Measurements from ENCODE around the gene NKD1.
"Not testable (repeated sequence)": the region's sequence is repeated elsewhere in the genome, so short reads cannot be mapped to it uniquely, and the experiment has no call there.

The NKD1 gene

DNA sequence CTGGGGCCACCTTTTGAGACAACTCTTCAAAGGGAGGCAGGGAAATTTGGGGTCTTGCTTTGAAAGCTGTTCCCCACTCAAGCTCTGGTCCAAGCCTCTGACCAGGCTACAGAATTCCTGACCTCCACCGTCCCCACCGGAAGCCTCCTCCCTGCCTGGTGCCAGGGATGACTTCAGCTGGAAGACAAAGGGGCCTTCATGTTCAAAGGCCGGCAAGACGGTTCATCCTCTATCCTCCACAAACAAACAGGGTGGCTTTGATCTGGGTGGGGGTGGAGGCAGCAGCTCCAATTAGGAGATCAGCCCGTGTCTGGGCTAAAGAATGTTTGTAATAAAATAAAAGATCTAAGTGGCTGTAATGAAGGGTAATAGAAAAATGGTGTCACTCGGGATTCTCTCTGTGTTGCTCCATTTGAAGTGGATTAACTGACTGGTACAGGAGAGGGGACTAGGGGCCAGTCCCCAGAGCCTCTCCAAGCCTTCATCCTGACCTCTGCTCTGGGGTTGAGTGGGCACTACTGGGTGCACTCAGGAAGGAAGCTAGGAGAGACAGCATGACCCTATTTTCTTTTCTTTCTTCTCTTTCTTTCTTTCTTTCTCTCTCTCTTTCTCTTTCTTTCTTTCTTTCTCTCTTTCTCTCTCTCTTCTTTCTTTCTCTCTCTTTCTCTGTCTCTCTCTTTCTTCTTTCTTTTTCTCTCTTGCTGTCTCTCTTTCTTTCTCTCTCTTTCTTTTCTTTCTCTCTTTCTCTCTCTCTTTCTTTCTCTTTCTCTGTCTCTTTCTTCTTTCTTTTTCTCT lies 27.5 kb upstream of the NKD1 start:
- DNase-seq, result no peak

DNA sequence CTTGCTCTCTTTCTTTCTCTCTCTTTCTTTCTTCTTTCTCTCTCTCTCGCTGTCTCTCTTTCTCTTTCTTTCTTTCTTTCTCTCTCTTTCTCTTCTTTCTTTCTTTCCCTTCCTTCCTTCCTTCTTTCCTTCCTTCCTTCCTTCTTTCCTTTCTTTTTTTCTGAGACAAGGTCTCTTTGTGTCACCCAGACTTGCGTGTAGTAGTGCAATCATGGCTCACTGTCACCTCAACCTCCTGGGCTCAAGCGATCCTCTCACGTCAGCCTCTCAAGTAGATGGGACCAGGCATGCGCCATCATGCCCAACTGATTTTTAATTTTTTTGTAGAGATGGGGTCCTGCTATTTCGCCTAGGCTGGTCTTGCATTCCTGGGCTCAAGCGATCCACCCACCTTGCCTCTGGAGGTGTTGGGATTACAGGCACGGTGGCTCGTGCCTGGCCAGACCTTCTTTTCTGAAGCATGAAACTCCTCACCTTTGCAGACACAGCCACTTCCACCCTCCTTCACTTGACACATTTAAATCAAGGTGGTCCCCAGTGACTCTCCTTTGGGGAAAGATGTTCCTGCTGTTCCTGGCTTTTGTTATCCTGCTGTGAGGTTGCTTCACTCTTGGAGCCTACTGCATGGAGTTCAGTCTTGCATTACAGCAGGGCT lies 26.8 kb upstream of the NKD1 start:
- DNase-seq, result no peak

DNA sequence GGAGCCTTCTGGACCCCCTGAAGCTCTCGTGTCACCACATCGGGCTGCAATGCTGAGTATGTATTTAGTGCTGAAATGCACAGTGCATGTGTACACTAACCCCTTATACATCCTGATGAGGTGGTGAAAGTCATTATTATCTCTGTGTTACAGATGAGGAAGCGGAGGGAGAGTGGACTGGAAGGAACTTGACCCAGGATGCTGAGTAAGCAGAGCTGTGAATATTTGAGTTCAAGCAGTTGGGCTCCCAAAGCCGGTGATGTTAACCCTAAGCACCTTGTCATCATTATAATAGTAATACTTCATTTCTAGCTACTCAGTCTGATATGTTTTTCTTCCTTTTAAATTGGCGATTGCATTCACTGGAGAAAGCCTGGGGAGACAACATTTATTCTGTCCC lies 25.9 kb upstream of the NKD1 start:
- no peak for DNase-seq

DNA sequence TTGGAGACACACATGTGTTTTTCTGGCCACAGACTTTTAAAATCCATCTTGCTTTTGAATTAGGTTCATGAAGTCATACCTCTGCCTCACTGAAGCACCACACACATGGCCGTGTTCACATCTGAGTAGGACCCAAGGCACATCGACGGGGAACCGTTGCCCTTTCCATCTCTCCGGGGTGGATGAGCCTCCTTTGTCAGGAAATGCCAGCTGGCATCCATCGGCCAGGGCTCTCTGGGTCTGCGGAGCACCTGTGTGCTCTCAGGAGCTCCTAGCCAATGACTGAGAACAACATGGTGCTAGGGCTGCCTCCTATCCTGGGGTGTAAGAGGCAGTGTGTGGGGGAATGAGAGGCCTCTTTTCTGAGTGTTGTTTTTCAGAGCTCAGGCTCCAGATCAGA lies 24.5 kb upstream of the NKD1 start:
- no peak for DNase-seq

DNA sequence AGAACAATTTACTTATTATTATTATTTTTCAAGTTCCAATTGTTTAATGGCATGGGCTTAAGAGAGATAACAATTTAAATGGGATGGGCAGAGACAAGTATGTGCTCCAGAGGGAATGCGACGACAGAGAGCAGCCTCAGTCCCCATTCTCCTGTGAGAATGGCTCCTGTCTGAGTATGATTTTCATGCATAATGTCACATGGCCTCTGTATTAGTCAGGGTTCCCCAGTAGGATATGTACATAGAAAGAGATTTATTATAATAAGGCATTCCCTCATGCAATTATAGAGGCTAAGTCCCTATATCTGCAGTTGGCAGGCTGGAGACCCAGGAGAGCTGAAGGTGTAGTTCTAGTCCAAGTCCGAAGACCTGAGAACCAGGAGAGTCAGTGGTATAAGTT lies 22.9 kb upstream of the NKD1 start:
- no peak for DNase-seq

DNA sequence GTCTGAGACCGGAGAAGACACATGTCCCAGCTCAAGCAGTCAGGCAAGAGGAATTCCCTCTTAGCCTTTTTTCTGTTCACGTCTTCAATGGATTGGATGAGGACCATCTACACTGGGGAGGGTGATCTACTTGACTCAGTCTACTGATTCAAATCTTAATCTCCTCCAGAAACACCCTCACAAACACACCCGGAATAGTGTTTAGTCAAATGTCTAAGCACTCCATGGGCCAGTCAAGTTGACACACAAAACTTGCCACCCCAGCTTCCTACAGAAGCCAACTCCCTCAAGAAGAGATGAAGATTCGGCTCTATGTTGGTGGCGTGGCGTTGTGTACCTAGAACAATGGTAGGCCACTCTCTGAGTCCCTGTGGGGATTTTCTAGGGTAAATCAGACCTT lies 22.5 kb upstream of the NKD1 start:
- no peak for DNase-seq

DNA sequence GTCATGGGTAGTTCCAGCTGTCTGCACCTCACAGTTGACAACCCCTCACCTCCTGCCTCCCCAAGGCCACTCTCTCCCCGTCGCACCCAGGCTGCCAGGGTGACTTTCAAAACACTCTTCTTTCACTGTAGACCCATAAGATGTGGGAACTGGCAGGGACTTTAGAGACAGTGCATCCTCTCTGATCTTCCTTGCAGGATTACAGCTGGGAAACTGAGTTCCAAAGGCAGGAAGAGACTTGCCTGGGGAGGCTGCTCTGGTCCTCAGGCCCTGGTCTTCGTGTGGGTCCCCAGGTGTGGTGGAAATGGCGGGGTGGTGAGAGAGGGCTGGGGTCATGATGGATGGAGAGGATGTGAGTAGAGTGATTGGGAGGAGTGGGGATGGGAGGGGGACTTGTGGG lies 21.9 kb upstream of the NKD1 start:
- DNase-seq, result no peak

DNA sequence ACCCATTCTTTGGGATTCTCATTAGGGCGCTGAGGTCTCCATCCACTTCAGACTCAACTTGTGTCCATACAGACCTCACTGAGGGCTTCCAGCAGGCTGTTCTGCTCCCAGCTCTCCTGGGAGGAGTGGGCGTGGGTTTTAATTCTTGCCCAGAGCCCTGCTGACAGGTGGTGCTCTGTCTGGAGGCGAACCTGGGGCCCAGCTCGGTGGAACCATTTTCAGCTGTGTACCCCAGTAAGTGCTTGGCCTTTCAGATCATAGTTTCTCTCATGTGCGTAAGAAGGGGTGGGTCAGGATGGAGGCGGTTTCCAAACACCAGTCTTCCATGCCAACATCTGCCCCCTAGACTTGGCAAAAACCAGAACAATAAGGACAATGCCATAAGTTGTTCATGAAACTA lies 21.4 kb upstream of the NKD1 start:
- DNase-seq, result no peak

DNA sequence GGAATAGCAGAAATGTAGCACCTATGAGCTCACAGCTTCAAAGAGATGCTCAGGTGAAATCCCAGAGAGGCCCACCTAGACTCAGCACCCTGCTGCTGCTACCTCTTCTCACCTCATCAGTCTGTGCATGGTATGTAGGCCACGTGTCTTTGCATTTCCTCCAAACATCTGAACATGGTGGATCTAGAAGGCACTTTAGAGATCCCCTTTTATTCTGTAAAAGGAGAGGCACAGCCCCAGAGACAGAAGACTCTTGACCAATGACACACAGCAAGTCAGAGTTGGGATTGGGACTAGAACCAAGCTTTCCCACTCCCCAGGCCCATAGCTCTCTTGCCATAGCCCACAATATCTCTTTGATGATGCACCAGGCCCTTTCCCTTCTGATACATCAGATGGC lies 19.4 kb upstream of the NKD1 start:
- no peak for DNase-seq

DNA sequence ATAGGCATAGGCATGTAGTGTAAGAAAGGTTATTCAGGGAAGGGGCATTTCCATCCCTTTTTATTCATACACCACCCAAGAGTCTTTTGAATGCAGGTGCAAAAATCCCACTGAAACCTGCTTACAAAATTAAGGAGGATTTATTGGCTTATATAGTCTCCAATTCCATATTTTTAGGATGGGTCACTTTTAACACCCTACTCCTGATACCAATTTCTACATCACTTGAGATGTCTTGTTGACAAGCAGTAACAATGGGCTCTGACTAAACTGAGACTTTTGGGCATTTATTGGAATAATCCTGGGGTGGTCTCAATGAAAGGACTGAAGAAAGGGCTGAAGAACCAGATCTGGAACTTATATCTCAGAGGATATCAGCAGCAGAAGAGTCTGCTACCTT lies 18.9 kb upstream of the NKD1 start:
- DNase-seq, result no peak

DNA sequence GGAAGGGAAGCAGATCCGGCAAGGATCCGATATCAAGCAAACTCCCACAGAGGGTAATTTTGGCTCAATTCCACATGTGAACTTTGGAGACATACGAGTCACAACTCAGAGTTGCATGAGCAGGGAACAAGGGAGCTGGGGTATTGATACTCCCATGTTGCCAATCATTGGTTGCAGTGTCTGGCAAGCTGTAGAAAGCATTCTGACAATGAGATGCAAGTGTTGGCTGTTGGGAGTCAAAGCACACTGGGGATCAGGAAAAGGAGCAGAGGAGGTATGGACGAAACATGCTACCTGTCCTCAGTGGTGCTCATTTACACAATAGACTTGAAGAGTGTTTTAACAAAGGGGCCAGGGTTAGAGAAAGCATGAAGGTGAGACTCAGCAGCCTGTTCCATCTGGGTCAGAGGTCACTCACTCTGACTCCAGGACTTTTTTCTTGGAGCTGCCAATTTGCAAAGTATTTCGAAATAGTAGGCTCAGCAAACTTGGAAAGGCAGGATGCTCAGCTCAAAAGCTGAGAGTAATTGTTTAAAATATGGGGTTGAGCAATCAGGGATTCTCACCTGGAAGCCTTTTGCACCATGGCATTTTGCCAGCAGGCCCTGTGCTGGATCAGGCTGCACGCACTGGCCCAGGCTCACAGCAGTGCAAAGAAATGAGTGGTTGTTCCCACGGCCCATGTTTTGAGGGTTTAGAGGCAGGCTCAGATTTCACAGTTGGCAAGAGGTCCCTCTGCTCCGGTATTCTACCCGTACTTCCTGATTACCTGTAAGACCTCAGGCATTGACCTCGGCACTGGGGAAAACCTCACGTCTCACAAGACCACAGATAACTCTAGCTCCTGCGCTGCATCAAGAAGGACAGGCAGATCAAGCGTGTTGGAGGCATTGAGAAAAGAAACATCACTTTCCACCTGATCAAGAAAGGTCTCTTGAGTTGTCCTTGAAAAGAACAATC lies 17.6 kb upstream of the NKD1 start:
- no peak for DNase-seq

DNA sequence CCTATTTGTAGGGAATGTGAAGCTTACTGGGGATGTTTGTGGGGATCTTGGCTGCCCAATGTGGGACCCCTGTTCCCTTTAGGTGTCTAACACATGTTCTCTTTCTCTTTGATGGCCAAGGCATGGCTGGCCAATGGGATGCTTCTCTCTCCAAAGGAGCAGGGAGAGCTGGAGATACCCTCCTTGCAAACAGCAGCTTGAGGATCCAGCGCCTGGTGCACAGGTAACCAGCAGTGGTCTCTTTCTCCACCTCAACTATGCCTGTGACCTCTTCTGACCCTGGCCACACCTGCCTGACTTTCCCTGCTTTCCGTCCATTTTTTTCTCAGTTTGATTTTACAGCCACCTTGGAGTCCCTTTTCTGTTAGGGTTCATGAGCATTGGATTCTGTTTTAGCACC lies 16.8 kb upstream of the NKD1 start:
- DNase-seq, result no peak

DNA sequence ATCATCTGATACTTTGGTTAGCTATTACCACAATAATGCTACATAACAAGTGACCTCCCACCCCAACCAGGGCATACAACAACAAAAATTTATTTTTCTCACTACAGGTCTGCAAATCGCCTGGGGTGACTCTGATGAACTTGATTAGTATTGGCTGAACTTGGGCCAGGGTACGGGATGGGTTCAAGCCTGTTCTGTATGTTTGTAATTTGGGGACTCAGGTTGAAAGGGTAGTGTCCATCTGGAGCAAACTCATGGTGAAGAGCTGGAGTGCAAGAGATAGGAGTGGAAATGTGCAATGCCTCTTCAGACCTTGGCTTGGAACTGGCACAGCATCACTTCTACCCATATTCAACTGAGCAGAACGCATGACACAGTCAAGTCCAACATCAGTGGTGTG lies 16.3 kb upstream of the NKD1 start:
- DNase-seq, result no peak

DNA sequence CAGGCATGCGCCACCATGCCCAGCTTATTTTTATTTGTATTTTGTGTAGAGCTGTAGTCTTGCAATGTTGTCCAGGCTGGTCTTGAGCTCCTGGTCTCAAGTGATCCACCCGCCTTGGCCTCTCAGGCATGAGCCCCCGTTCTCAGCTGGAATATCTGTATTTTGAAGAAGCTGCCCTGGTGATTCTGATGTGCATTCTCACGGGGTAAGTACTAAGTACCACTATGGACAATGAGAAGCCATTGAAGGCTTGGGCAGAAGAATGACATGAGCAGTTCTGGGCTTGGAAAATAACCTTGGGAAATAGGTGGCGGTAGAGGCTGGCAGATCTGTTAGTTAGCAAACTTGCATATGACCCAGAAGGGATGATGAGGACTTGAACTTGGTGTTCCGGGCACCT lies 15.6 kb upstream of the NKD1 start:
- no peak for DNase-seq

DNA sequence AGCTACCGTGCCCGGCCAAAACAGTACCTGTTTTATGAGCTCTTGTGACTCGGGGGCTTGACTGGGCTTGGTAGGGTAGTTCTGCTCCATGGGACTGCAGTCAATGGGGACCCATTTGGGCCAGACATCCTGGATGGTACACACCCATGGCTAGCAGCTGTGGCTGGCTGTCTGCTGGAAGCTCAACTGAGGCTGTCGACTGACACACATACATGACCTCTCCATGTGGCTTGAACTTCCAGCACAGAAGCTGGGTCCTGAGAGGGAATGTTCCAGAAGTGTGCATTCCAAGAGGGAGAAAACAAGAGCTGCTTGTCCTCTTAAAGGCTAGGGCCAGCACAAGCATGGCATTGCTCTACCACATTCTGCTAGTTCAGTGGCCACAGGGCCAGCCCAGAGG lies 14.9 kb upstream of the NKD1 start:
- DNase-seq, result no peak

DNA sequence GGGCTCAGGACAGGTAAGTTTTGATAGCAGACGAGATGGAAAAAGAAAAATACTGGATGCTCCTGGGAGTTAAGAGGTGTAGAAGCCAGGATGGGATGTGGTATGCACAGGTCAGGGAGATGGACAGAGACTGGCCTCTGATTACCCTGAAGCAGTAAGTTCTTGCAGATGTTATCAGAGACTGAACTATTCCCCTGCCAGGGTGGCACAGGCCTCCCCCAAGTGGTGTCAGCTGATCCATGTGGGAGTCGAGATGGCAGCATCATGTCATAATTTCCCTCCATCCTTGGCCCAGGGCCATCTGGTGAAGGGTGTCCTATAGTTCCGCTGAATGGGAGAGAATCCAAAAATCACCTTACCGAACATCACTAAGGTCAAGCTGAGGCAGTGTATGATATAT lies 14.1 kb upstream of the NKD1 start:
- no peak for DNase-seq

DNA sequence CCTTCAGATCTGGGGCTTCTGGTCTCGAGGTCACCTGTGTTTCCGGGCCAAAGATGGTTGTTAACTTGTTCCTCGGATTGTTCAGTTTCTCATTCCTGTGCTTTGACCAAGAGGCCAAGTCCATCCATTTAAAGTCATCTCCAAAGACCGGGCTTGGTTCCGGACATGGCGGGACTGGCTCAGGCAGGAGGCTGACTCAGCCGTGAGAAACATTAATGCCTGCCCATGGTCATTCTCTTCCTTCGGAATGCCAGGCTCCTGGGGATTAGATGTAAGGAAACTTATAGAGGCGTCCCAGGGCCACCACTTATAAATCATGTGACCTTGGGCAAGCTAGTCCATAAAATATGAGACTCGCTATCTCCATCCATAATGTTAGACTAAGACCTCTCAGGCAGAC lies 13.6 kb upstream of the NKD1 start:
- no peak for DNase-seq

DNA sequence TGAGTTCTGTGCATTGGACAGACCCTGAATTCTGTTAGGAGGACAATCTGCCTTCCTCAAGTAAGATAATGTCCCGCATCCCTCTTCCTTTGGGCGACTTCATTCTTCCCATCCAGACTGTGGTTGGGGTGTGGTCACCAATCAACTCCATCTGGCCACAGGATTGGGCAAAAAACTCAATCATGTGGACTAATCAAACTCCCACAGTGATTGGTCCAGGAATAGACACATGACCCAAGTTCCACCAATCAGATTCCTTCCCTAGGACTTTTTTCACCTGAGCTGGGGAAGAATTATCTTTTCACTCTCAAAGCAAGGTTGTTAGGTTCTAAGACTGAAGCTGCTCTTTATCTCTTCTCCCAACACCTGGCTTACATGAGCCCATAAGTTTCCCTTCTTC lies 13.2 kb upstream of the NKD1 start:
- no peak for DNase-seq

DNA sequence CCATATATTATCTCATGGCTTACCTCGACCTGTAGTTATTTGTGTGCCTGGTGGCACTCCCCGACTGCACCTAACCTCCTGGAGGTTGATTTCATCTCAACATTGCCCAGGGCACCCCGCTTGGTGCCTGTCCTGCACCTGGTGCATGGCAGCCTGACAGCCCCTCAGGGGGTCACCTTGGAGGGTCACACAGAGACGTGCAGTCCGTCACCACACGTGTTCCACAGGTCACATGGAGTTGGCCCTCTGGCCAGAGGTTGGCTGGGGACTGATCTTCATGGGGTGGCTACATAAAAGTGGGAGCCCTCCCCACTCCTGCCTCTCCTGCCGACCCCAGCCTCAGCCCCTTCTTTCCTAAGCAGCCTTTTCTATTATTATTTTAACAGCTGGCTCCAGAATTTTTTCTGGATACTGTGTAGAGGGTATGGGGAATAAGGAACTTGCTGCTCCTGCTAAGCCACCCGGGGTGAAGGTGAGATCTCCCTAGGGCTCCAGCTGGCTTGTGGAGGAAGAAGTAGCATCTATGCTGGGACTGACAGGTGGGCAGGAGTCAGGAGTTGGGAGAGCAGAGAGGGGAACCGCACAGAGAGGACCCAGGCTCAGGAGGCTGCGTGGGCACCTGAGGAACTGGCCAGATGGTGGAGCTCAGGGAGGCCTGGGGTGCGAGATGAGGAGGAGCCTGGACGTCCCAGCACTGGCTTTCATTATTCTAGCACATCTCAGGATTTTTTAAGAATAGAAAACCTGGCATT lies 12.5 kb upstream of the NKD1 start:
- DNase-seq, result no peak

DNA sequence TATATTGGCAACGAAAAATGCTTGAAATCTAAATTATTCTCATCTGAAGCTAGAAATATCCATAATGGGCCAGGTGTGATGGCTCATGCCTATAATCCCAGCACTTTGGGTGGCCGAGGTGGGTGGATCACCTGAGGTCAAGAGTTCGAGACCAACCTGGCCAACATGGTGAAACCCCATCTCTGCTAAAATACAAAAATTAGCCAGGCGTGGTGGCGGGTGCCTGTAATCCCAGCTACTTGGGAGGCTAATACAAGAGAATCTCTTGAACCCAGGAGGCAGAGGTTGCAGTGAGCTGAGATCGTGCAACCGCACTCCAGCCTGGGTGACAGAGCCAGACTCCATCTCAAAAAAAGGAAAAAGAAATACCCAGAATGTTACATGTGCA lies 11.9 kb upstream of the NKD1 start:
- DNase-seq, result not testable (repeated sequence)

DNA sequence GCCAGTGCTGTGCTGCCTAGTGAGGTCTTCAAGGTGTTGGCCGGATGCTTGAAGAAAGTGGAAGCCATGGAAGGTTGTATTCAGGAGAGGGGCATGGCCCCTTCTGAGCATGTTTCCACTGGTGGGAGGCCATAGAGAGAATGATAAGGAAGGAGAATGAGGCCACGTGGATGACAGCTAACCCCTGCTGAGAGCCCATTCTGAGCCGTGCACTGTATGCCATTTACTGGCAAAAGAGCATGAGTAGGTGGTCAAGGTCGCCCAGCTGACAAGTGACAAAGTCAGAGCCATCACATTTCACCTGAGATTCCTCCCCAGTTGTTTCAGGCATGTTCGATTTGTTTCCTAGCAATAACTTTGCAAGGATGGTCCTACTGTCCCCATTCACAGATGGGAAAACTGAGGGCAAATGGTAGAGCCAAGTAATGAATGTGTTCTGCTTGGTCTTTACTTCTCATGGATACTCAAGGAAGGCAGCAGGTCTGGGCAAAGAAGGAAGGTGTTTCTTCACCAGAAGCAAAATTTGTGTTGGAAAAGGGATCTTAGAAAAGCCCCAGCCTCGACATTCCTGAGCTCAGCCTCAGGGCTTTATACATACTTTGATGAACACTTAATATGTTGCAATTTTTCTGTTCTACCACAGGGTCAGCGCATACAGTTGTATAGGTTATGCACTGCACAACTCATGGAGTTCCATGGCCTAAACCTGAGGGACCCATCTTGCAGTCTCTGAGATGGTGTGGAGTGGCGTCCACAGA lies 10.5 kb upstream of the NKD1 start:
- no peak for DNase-seq

DNA sequence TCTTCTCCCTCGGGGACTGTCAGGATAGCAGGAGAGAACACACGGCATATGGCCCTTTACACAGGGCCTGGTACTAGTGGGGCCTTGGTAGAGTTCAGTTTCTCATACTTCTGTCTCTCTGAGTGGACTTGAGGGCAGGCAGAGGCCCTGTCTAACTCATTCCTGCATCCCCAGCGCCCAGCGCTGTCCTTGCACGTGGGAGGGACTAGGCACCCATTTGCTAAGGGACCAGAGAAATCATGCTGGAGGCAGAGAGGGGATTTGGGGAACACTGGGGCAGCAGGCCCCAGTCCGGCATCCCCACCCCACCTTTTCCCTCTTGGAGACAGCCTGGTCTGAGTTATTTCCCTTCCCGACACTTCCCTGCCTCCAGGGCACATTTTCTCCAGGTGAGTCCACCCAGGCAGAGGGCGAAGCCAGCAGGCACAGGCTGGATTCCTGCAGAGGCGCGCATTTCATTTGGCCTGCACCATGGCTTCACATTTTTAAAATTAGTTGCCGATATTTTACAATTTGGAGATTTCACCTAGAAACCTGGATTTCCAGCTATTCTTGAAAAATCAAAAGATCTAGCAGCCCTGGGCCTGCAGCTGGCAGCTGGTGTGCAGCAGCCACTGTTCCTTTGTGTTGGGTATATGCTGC lies 9.7 kb upstream of the NKD1 start:
- no peak for DNase-seq
